HL-60 (cell line): ENCODE results near the gene ZNF256.

Experiments used
- REST ChIP-seq: IDR thresholded peaks from 2 replicates; pipeline ENCODE4 v1.6.1; 2012; ENCODE audit warnings: low read depth; ENCODE audit not compliant: insufficient replicate concordance
- TF ChIP-seq, protein P1 (sequence below): IDR thresholded peaks from one replicate; pipeline ENCODE4 v1.5.1; 2011; ENCODE audit warnings: low read length, control low read depth, inconsistent platforms; ENCODE audit not compliant: insufficient read depth

GRCh38 chr19:57900311-57900710 is 47.2 kb downstream of the ZNF256 start:
- TF ChIP-seq, protein P1, sequence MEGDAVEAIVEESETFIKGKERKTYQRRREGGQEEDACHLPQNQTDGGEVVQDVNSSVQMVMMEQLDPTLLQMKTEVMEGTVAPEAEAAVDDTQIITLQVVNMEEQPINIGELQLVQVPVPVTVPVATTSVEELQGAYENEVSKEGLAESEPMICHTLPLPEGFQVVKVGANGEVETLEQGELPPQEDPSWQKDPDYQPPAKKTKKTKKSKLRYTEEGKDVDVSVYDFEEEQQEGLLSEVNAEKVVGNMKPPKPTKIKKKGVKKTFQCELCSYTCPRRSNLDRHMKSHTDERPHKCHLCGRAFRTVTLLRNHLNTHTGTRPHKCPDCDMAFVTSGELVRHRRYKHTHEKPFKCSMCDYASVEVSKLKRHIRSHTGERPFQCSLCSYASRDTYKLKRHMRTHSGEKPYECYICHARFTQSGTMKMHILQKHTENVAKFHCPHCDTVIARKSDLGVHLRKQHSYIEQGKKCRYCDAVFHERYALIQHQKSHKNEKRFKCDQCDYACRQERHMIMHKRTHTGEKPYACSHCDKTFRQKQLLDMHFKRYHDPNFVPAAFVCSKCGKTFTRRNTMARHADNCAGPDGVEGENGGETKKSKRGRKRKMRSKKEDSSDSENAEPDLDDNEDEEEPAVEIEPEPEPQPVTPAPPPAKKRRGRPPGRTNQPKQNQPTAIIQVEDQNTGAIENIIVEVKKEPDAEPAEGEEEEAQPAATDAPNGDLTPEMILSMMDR: no peak
- TF ChIP-seq REST: no peak
